ENCODE measurements around the gene HBP1.
A peak's percentile ranks its signal among the peaks of the same experiment; 100 is the strongest.

HBP1 gene

DNA sequence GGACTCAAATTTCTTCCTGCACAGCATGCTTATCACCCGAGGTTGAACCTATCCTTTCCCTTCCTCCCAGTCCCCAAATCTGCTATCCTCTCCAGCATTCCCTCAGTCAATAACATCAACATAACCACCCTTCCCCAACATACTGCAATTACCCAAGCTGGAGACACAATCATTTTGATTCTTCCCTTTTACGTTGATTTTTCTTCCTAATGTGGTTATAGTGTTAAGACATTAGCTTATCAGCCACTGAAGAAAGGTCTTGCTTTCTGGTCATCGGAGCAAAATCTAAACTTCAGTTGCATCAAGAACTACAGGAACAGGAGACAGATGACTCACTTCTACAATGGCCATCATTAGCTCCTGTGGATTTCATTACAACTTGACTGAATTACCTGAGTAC is 3.5 kb upstream of the HBP1 start:
- DNase-seq (ENCODE audit: low read depth) = no peak
- no peak overlapping the region for H3K4me3 ChIP-seq (replicated peaks; ENCODE audit: low read depth, low read length)
- TF ChIP-seq, protein P1, sequence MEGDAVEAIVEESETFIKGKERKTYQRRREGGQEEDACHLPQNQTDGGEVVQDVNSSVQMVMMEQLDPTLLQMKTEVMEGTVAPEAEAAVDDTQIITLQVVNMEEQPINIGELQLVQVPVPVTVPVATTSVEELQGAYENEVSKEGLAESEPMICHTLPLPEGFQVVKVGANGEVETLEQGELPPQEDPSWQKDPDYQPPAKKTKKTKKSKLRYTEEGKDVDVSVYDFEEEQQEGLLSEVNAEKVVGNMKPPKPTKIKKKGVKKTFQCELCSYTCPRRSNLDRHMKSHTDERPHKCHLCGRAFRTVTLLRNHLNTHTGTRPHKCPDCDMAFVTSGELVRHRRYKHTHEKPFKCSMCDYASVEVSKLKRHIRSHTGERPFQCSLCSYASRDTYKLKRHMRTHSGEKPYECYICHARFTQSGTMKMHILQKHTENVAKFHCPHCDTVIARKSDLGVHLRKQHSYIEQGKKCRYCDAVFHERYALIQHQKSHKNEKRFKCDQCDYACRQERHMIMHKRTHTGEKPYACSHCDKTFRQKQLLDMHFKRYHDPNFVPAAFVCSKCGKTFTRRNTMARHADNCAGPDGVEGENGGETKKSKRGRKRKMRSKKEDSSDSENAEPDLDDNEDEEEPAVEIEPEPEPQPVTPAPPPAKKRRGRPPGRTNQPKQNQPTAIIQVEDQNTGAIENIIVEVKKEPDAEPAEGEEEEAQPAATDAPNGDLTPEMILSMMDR (IDR thresholded peaks at IDR 0.05; ENCODE audit: low read length, missing control alignments) = no peak

GRCh38 chr7:107166736-107167426 is 1.9 kb upstream of the HBP1 start:
- H3K4me3 ChIP-seq (replicated peaks; ENCODE audit: low read depth, low read length) = peak overlapping the region; percentile 58
- TF ChIP-seq, protein P1 (IDR thresholded peaks at IDR 0.05; ENCODE audit: low read length, missing control alignments) = no peak
- no peak for DNase-seq (ENCODE audit: low read depth)

GRCh38 chr7:107167483-107168232 is 1.1 kb upstream of the HBP1 start:
- peak; percentile 94 for DNase-seq (ENCODE audit: low read depth)
- TF ChIP-seq, protein P1 (IDR thresholded peaks at IDR 0.05; ENCODE audit: low read length, missing control alignments) = peak; percentile 48
- H3K4me3 ChIP-seq (replicated peaks; ENCODE audit: low read depth, low read length) = peak overlapping the region; percentile 58

- TF ChIP-seq, protein P1 (IDR thresholded peaks at IDR 0.05; ENCODE audit: low read length, missing control alignments) = peak; percentile 4
- DNase-seq (ENCODE audit: low read depth) = peak; percentile 99
- H3K4me3 ChIP-seq (replicated peaks; ENCODE audit: low read depth, low read length) = peak overlapping the region; percentile 65
Observed at GRCh38 chr7:107169120-107170050, 582 bp downstream of the HBP1 start.

DNA sequence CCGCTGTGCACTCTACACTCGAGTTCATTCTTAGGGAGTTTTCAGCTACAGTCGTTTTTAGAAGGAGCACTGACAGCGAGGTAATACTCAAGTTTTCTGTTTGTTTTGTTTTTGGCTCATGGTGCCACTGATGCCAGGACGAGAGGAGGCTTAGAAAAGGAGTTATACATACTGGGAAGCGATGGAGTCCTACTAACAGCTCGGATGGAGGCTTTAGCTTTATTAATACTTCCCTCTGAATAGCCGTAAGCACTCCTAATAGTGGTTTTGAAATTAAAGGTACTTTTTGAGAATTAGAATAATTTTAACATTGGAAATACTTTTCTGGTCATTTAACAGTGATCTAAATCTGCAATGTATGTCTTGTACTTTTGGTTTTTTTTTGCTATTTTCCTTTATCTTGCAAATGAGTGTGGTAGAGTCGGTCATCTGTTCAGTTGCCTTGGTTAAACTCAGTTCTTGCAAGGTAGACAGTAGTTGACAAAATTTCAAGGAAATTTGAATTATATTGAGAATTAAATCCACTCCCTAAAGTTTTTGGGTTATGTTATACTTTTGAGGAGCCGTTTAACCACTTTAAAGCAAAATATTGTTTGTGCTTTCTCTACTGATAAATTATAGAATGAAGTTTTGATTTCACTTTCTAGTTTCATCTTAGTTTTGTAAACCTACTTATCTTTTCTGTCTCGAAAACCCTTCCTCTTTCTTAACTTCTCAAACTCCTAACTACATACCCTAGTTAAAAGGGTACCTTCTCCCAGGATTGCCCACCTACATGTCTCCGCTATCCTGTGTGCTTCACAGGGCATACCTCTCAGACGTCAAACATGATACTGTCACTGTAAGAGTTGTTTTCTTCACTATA is 1.5 kb downstream of the HBP1 start:
- DNase-seq (ENCODE audit: low read depth) = no peak
- TF ChIP-seq, protein P1 (IDR thresholded peaks at IDR 0.05; ENCODE audit: low read length, missing control alignments) = no peak
- H3K4me3 ChIP-seq (replicated peaks; ENCODE audit: low read depth, low read length) = peak overlapping the region; percentile 65

DNA sequence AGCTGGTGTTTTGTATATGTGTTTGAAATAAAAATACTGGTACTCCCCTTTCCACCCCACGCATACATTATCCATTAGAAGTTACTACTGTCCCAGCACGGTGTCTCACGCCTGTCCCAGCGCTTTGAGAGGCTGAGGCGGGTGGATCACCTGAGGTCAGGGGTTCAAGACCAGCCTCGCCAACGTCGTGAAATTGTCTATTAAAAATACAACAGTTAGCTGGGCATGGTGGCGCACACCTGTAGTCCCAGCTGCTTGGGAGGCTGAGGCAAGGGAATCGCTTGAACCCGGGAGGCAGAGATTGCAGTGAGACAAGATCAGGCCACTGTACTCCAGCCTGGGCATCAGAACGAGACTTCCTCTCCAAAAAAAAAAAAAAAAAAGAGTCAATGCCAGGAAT is 2.7 kb downstream of the HBP1 start:
- H3K4me3 ChIP-seq (replicated peaks; ENCODE audit: low read depth, low read length) = no peak overlapping the region
- no peak for DNase-seq (ENCODE audit: low read depth)
- TF ChIP-seq, protein P1 (IDR thresholded peaks at IDR 0.05; ENCODE audit: low read length, missing control alignments) = no peak
